Peyer's patch (tissue), 4 donors: Measurements from ENCODE around the gene MYCN.

Source experiments
- POLR2A ChIP-seq, 2 donors: fragments of 450-650 bp; IDR thresholded peaks; one replicate each; pipeline ENCODE4 v1.5.1; 2017; ENCODE audit warnings: antibody characterized with exemption in 2 of 2, mild to moderate bottlenecking in 2 of 2, moderate library complexity in 2 of 2
- TF ChIP-seq, protein P1 (sequence below), 6 experiments: fragments of 450-650 bp in 4 of 6; fragments of 200-600 bp in 2 of 6; sonication (generic) in 1 of 6; IDR thresholded peaks; one replicate each; pipeline ENCODE4 v1.5.1; 2017 to 2019; ENCODE audit warnings: antibody characterized with exemption in 6 of 6, mild to moderate bottlenecking in 3 of 6, moderate library complexity in 1 of 6

DNA sequence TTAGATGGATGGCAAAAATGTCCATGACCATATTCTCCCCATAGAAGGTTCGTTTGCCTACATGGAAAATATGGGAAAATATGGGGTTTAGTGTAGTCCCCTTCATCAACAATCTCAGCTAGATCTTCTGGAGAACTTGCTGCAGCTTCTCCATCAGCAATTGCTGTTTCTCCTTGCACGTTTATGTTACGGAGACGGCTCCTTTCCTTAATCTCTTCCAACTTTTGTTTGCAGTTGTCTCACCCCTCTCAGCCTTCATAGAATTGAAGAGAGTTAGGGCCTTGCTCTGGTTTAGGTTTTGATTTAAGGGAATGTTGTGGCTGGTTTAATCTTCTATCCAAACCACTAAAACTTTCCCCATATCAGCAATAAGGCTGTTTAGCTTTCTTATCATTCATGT, 28.9 kb downstream of the MYCN start:
- TF ChIP-seq, protein P1, sequence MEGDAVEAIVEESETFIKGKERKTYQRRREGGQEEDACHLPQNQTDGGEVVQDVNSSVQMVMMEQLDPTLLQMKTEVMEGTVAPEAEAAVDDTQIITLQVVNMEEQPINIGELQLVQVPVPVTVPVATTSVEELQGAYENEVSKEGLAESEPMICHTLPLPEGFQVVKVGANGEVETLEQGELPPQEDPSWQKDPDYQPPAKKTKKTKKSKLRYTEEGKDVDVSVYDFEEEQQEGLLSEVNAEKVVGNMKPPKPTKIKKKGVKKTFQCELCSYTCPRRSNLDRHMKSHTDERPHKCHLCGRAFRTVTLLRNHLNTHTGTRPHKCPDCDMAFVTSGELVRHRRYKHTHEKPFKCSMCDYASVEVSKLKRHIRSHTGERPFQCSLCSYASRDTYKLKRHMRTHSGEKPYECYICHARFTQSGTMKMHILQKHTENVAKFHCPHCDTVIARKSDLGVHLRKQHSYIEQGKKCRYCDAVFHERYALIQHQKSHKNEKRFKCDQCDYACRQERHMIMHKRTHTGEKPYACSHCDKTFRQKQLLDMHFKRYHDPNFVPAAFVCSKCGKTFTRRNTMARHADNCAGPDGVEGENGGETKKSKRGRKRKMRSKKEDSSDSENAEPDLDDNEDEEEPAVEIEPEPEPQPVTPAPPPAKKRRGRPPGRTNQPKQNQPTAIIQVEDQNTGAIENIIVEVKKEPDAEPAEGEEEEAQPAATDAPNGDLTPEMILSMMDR (IDR thresholded peaks at IDR 0.05) = no peak
- TF ChIP-seq POLR2A (IDR thresholded peaks at IDR 0.05) = no peak
